Activated CD4-positive, alpha-beta memory T cell treated with anti-CD3 and anti-CD28 coated beads, Interleukin-2, amount 10 ng/mL, durations not matched to agents 7 days and 5 days (primary cell): ENCODE data around the gene PYGM. TPM values are rescaled to one million over a fixed set of nuclear protein-coding genes. Genes with fewer than 3 reads are reported as not detected.

Experiments
- CTCF ChIA-PET: fragments of 350-600 bp; sonication (Branson Sonifier 250); formaldehyde crosslinking; loops from one replicate; lab custom pipeline; 2021; ENCODE audit warnings: antibody characterized with exemption, inconsistent platforms; lab: Charles Lee
- POLR2A ChIA-PET: fragments of 350-600 bp; sonication (Branson Sonifier 250); formaldehyde crosslinking; loops from one replicate; lab custom pipeline; 2021; ENCODE audit warnings: antibody characterized with exemption; lab: Charles Lee
- DNase-seq: peaks from one replicate; pipeline ENCODE4 v3.0.0-alpha.2; 2020
- H3K27ac Mint-ChIP-seq: one replicate; pipeline ENCODE4 v1.8.0; 2021; ENCODE audit warnings: mild to moderate bottlenecking, mixed read lengths
- H3K27me3 Mint-ChIP-seq: one replicate; pipeline ENCODE4 v1.8.0; 2021; ENCODE audit warnings: mixed read lengths
- H3K36me3 Mint-ChIP-seq: one replicate; pipeline ENCODE4 v1.8.0; 2021; ENCODE audit warnings: low read depth, mixed read lengths
- H3K4me1 Mint-ChIP-seq: one replicate; pipeline ENCODE4 v1.8.0; 2021; ENCODE audit warnings: mixed read lengths
- H3K4me3 Mint-ChIP-seq: one replicate; pipeline ENCODE4 v1.8.0; 2021; ENCODE audit warnings: mild to moderate bottlenecking, mixed read lengths
- H3K9me3 Mint-ChIP-seq: one replicate; pipeline ENCODE4 v1.8.0; 2021; ENCODE audit warnings: mixed read lengths
- total RNA-seq, 2 experiments: library from RNA; stranded (reverse); gene quantifications; one replicate each; pipeline ENCODE4 v1.2.3, GENCODE V29; 2021

Gene PYGM
- total RNA-seq, 2 experiments from 2014 or later = 3.1 to 4.0 TPM

GRCh38 chr11:64697663-64698375, 62.0 kb downstream of the PYGM start:
- Mint-ChIP-seq H3K9me3 (no peaks in the 10 kb centered on the region), H3K4me3 (no peak overlapping the region), H3K36me3 (no peaks in the 10 kb centered on the region), H3K27ac (no peak overlapping the region), H3K4me1 (peaks cover 2% of the 10 kb centered on the region), H3K27me3 (peaks cover 46% of the 10 kb centered on the region)
- DNase-seq = no peak
- ChIA-PET CTCF (interaction anchor here (2.3 kb wide), 1 partner anchor 9 kb away, joined by 13 read pairs; no protein-coding TSS in a partner anchor), POLR2A (no interaction called here)

Other genes starting within 250 kb of the PYGM start
- not detected for gene SLC22A11, start 204.0 kb downstream of the PYGM start, total RNA-seq
- not detected for gene SLC22A12, start 168.8 kb downstream of the PYGM start, total RNA-seq
- gene NRXN2, start 36.8 kb downstream of the PYGM start, total RNA-seq = under 1 TPM in 1 of 2 experiments, not detected in 1; 0.08 TPM
- 100 to 1,000 TPM; 179 to 183 TPM for gene RASGRP2, start 15.8 kb downstream of the PYGM start, total RNA-seq
- gene SF1, start 18.6 kb upstream of the PYGM start, total RNA-seq = 100 to 1,000 TPM; 385 to 390 TPM
- gene MAP4K2, start 43.2 kb upstream of the PYGM start, total RNA-seq = 10 to 100 TPM; 95.6 to 98.0 TPM
- 10 to 100 TPM; 32.5 to 33.4 TPM for gene MEN1, start 50.6 kb upstream of the PYGM start, total RNA-seq
- under 1 TPM; 0.65 to 0.70 TPM for gene CDC42BPG, start 84.7 kb upstream of the PYGM start, total RNA-seq
- gene EHD1, start 118.6 kb upstream of the PYGM start, total RNA-seq = 100 to 1,000 TPM; 138 to 146 TPM
- 10 to 100 TPM; 37.4 to 40.7 TPM for gene ATG2A, start 157.2 kb upstream of the PYGM start, total RNA-seq
- 10 to 100 TPM; 19.8 to 21.1 TPM for gene PPP2R5B, start 164.7 kb upstream of the PYGM start, total RNA-seq
- not detected for gene GPHA2, start 175.9 kb upstream of the PYGM start, total RNA-seq
- gene MAJIN, start 212.1 kb upstream of the PYGM start, total RNA-seq = under 1 TPM; 0.15 to 0.33 TPM
- under 1 TPM; 0.30 to 0.53 TPM for gene BATF2, start 237.0 kb upstream of the PYGM start, total RNA-seq